Measurements from ENCODE around the gene AFAP1. TPM values are rescaled to one million over a fixed set of nuclear protein-coding genes. Genes with fewer than 3 reads are reported as not detected.

Gene AFAP1
- total and polyA plus RNA-seq, 2 of the 8 experiments (the other 6 are each of a cell fraction or from before 2014, with no cell fraction given): 3.6 to 18.2 TPM

GRCh38 chr4:7758476-7758875 is 181.2 kb downstream of the AFAP1 start (continued):
- TF ChIP-seq CHD7 (IDR thresholded peaks at IDR 0.05; ENCODE audit: insufficient replicate concordance, low read length) (no peak), NANOG (IDR thresholded peaks at IDR 0.05; ENCODE audit: insufficient read depth, low read depth, low read length, poor library complexity, severe bottlenecking) (no peak), SIX5 (IDR thresholded peaks at IDR 0.05; ENCODE audit: low read depth, low read length) (no peak), KDM5A (IDR thresholded peaks at IDR 0.05; ENCODE audit: low read length) (no peak), SIN3A (conservative IDR thresholded peaks at IDR 0.05 in 1 of 2, IDR thresholded peaks at IDR 0.05 in 1 of 2; ENCODE audit: low read depth in 1 of 2, low read length in 2 of 2) (no peak), USF2 (IDR thresholded peaks at IDR 0.05; ENCODE audit: low read length) (no peak), SP4 (IDR thresholded peaks at IDR 0.05; ENCODE audit: low read length) (no peak), CBX5 (IDR thresholded peaks at IDR 0.05; ENCODE audit: low read depth, low read length) (no peak), RAD21 (IDR thresholded peaks at IDR 0.05 in 1 of 2, conservative IDR thresholded peaks at IDR 0.05 in 1 of 2; ENCODE audit: low read depth in 2 of 2, low read length in 2 of 2) (no peak), SUZ12 (IDR thresholded peaks at IDR 0.05; ENCODE audit: low read length) (no peak)

Measured in H1 (cell line).